Measurements from ENCODE around the gene PPHLN1. TPM values are rescaled to one million over a fixed set of nuclear protein-coding genes. Genes with fewer than 3 reads are reported as not detected.

PPHLN1 gene
- total RNA-seq, 1 donor from 2014 or later: 65.3 TPM

DNA sequence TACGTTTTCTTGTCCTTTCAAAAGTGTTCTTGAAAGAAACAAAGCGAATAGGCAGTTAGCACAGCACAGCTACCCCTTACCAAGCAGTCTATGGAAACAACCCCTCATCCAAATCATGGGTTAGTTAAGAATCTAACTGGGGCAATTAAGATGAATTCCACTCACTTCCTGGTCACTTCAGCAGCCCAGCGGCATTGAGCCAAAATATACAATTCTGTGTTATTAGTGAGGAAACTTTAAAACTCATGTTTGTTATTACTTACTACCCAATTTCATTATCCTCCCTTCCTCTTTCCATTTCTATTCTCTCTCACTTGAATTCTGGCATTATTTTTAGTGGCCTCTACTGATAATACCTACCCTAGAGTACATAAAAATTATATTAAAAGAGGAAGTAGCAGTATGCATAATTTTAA lies 121.4 kb downstream of the PPHLN1 start:
- peak; percentile 49 for DNase-seq (ENCODE audit: low read depth)
- no peak for TF ChIP-seq EZH2 (IDR thresholded peaks at IDR 0.05; ENCODE audit: insufficient read depth, low read length)
- TF ChIP-seq, protein P1, sequence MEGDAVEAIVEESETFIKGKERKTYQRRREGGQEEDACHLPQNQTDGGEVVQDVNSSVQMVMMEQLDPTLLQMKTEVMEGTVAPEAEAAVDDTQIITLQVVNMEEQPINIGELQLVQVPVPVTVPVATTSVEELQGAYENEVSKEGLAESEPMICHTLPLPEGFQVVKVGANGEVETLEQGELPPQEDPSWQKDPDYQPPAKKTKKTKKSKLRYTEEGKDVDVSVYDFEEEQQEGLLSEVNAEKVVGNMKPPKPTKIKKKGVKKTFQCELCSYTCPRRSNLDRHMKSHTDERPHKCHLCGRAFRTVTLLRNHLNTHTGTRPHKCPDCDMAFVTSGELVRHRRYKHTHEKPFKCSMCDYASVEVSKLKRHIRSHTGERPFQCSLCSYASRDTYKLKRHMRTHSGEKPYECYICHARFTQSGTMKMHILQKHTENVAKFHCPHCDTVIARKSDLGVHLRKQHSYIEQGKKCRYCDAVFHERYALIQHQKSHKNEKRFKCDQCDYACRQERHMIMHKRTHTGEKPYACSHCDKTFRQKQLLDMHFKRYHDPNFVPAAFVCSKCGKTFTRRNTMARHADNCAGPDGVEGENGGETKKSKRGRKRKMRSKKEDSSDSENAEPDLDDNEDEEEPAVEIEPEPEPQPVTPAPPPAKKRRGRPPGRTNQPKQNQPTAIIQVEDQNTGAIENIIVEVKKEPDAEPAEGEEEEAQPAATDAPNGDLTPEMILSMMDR (IDR thresholded peaks at IDR 0.05; ENCODE audit: insufficient read depth, low read depth, low read length): no peak
- Histone ChIP-seq H3K27ac (ENCODE audit: low read depth, low read length) (no peak overlapping the region), H3K79me2 (ENCODE audit: insufficient read depth, low read length) (no peaks in the 10 kb centered on the region), H3K4me2 (ENCODE audit: low read length) (peak overlapping the region; percentile 24), H3K9me3 (ENCODE audit: insufficient read depth, low read depth, low read length) (no peaks in the 10 kb centered on the region), H3K4me3 (ENCODE audit: insufficient read depth, low read depth, low read length) (no peak overlapping the region), H4K20me1 (ENCODE audit: insufficient read depth, low read length) (no peaks in the 10 kb centered on the region), H2AFZ (ENCODE audit: low read depth, low read length) (no peak overlapping the region), H3K27me3 (ENCODE audit: insufficient read depth, low read length) (no peaks in the 10 kb centered on the region), H3K9ac (ENCODE audit: low read length) (no peak overlapping the region), H3K36me3 (ENCODE audit: insufficient read depth, low read length) (peaks cover 15% of the 10 kb centered on the region), H3K4me1 (ENCODE audit: insufficient read depth, low read length) (peaks cover 24% of the 10 kb centered on the region)
- Mint-ChIP-seq H3K27ac (ENCODE audit: unreplicated experiment) (no peak overlapping the region), H3K36me3 (ENCODE audit: low read depth, unreplicated experiment) (peaks cover 34% of the 10 kb centered on the region), H3K9me3 (ENCODE audit: unreplicated experiment) (no peaks in the 10 kb centered on the region), H3K27me3 (ENCODE audit: low read depth, unreplicated experiment) (no peaks in the 10 kb centered on the region), H3K4me1 (ENCODE audit: low read depth, unreplicated experiment) (peaks cover 9% of the 10 kb centered on the region), H3K4me3 (ENCODE audit: unreplicated experiment) (no peak overlapping the region)
- FAIRE-seq: no peak

DNA sequence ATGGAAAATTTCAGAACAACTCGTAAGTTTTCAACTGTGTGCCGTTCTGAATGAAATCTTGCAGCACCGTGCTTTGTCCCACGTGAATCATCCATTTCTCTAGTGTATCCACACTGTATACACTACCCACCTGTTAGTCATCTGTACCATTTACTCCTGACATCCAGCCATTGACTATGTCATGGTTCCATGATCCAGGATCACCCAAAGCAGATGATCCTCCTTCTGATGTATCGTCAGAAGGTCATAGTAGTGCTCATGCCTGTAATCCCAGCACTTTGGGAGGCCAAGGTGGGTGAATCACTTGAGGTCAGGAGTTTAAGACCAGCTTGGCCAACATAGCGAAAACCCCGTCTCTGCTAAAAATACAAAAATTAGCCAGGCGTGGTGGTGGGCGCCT lies 122.9 kb downstream of the PPHLN1 start:
- TF ChIP-seq, protein P1 (IDR thresholded peaks at IDR 0.05; ENCODE audit: insufficient read depth, low read depth, low read length): no peak
- TF ChIP-seq EZH2 (IDR thresholded peaks at IDR 0.05; ENCODE audit: insufficient read depth, low read length): no peak
- Histone ChIP-seq H3K4me3 (ENCODE audit: insufficient read depth, low read depth, low read length) (no peak overlapping the region), H3K9ac (ENCODE audit: low read length) (no peak overlapping the region), H3K4me2 (ENCODE audit: low read length) (no peak overlapping the region), H3K36me3 (ENCODE audit: insufficient read depth, low read length) (peaks cover 10% of the 10 kb centered on the region), H3K27me3 (ENCODE audit: insufficient read depth, low read length) (no peaks in the 10 kb centered on the region), H3K9me3 (ENCODE audit: insufficient read depth, low read depth, low read length) (no peaks in the 10 kb centered on the region), H3K4me1 (ENCODE audit: insufficient read depth, low read length) (peaks cover 24% of the 10 kb centered on the region), H3K27ac (ENCODE audit: low read depth, low read length) (no peak overlapping the region), H3K79me2 (ENCODE audit: insufficient read depth, low read length) (no peaks in the 10 kb centered on the region), H2AFZ (ENCODE audit: low read depth, low read length) (no peak overlapping the region), H4K20me1 (ENCODE audit: insufficient read depth, low read length) (no peaks in the 10 kb centered on the region)
- DNase-seq (ENCODE audit: low read depth) (peak; percentile 50), FAIRE-seq (no peak)
- no peak overlapping the region for H3K27ac Mint-ChIP-seq (ENCODE audit: unreplicated experiment)
- no peaks in the 10 kb centered on the region for H3K27me3 Mint-ChIP-seq (ENCODE audit: low read depth, unreplicated experiment)
- peaks cover 30% of the 10 kb centered on the region for H3K36me3 Mint-ChIP-seq (ENCODE audit: low read depth, unreplicated experiment)
- no peaks in the 10 kb centered on the region for H3K9me3 Mint-ChIP-seq (ENCODE audit: unreplicated experiment)
- no peak overlapping the region for H3K4me3 Mint-ChIP-seq (ENCODE audit: unreplicated experiment)
- H3K4me1 Mint-ChIP-seq (ENCODE audit: low read depth, unreplicated experiment): peaks cover 9% of the 10 kb centered on the region

DNA sequence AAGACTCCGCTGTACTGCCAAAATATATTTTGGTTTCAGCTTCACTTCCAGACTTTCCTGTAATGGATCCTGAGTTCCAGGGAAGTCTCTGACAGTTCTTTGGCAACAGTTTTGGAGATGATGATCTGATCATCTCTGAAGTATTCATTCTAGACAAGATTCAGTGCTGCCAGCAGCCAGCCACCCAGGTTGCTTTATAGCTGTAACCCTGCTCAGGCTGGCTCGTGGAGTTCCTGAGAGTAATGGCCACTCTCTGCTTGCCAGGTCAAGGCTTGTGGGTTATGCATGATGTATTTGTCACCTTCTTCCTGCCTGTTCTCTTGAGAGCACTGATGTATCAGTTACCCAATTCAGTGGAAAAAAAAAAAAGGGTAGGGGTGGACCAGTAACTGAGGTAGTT lies 124.3 kb downstream of the PPHLN1 start:
- TF ChIP-seq EZH2 (IDR thresholded peaks at IDR 0.05; ENCODE audit: insufficient read depth, low read length): no peak
- TF ChIP-seq, protein P1 (IDR thresholded peaks at IDR 0.05; ENCODE audit: insufficient read depth, low read depth, low read length): no peak
- Histone ChIP-seq H3K4me1 (ENCODE audit: insufficient read depth, low read length) (peaks cover 24% of the 10 kb centered on the region), H3K4me3 (ENCODE audit: insufficient read depth, low read depth, low read length) (no peak overlapping the region), H3K9me3 (ENCODE audit: insufficient read depth, low read depth, low read length) (no peaks in the 10 kb centered on the region), H4K20me1 (ENCODE audit: insufficient read depth, low read length) (no peaks in the 10 kb centered on the region), H3K4me2 (ENCODE audit: low read length) (no peak overlapping the region), H3K36me3 (ENCODE audit: insufficient read depth, low read length) (peaks cover 7% of the 10 kb centered on the region), H3K27ac (ENCODE audit: low read depth, low read length) (no peak overlapping the region), H2AFZ (ENCODE audit: low read depth, low read length) (no peak overlapping the region), H3K27me3 (ENCODE audit: insufficient read depth, low read length) (no peaks in the 10 kb centered on the region), H3K9ac (ENCODE audit: low read length) (no peak overlapping the region), H3K79me2 (ENCODE audit: insufficient read depth, low read length) (no peaks in the 10 kb centered on the region)
- Mint-ChIP-seq H3K9me3 (ENCODE audit: unreplicated experiment) (no peaks in the 10 kb centered on the region), H3K4me3 (ENCODE audit: unreplicated experiment) (no peak overlapping the region), H3K27ac (ENCODE audit: unreplicated experiment) (no peak overlapping the region), H3K4me1 (ENCODE audit: low read depth, unreplicated experiment) (peaks cover 9% of the 10 kb centered on the region), H3K36me3 (ENCODE audit: low read depth, unreplicated experiment) (peaks cover 22% of the 10 kb centered on the region), H3K27me3 (ENCODE audit: low read depth, unreplicated experiment) (no peaks in the 10 kb centered on the region)
- DNase-seq (ENCODE audit: low read depth): peak; percentile 68
- FAIRE-seq: no peak
